WERI-Rb-1 (cell line): Measurements from ENCODE around the gene CASR.
A peak's percentile ranks its signal among the peaks of the same experiment; 100 is the strongest.

Experiments
- DNase-seq: peaks from one replicate; pipeline ENCODE4 v3.0.0-alpha.2; 2020
- H3K27ac ChIP-seq: fragments of 250-450 bp; sonication (Bioruptor Pico); 2 replicates; pipeline ENCODE4 v1.5.1; 2020; ENCODE audit warnings: mild to moderate bottlenecking, moderate library complexity
- H3K27me3 ChIP-seq: fragments of 250-450 bp; sonication (Bioruptor Pico); 2 replicates; pipeline ENCODE4 v1.5.1; 2021; ENCODE audit warnings: mild to moderate bottlenecking, low read depth, moderate library complexity; ENCODE audit not compliant: insufficient read depth, severe bottlenecking
- H3K36me3 ChIP-seq: fragments of 250-450 bp; sonication (Bioruptor Pico); 2 replicates; pipeline ENCODE4 v1.5.1; 2020; ENCODE audit warnings: mild to moderate bottlenecking, moderate library complexity
- H3K4me3 ChIP-seq: 2 replicates; pipeline ENCODE4 v1.5.1; 2011; ENCODE audit warnings: low read depth, mild to moderate bottlenecking, control low read depth, low read length
- H3K9me3 ChIP-seq: fragments of 250-450 bp; sonication (Bioruptor Pico); 2 replicates; pipeline ENCODE4 v1.5.1; 2021; ENCODE audit warnings: mild to moderate bottlenecking, moderate library complexity; ENCODE audit not compliant: severe bottlenecking
- TF ChIP-seq, protein P1 (sequence below): IDR thresholded peaks from 2 replicates; pipeline ENCODE4 v1.5.1; 2011; ENCODE audit warnings: low read depth, mild to moderate bottlenecking, control low read depth, inconsistent platforms, low read length

CASR gene

DNA sequence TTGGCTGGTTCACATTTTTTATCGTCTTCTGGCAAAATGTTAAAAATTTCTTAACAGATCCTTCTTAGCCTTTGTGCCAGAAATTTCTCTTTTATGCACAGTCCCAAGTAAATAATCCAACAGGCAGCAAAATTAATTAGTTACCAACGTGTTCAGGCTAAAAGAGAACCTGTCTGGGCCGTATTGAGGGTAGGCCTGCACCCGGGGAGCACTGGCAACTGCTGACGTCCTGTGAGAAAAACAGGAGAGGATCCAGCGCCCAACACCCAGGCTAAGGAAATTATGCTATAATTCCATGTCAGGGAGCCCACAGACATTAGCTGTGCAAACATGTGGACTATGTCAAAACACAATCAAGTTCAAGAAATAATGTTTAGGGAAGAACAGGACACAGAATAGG is 110.9 kb downstream of the CASR start:
- Histone ChIP-seq H3K27me3 (peaks cover 4% of the 10 kb centered on the region), H3K4me3 (no peak overlapping the region), H3K9me3 (no peaks in the 10 kb centered on the region), H3K36me3 (no peaks in the 10 kb centered on the region), H3K27ac (no peak overlapping the region)
- TF ChIP-seq, protein P1, sequence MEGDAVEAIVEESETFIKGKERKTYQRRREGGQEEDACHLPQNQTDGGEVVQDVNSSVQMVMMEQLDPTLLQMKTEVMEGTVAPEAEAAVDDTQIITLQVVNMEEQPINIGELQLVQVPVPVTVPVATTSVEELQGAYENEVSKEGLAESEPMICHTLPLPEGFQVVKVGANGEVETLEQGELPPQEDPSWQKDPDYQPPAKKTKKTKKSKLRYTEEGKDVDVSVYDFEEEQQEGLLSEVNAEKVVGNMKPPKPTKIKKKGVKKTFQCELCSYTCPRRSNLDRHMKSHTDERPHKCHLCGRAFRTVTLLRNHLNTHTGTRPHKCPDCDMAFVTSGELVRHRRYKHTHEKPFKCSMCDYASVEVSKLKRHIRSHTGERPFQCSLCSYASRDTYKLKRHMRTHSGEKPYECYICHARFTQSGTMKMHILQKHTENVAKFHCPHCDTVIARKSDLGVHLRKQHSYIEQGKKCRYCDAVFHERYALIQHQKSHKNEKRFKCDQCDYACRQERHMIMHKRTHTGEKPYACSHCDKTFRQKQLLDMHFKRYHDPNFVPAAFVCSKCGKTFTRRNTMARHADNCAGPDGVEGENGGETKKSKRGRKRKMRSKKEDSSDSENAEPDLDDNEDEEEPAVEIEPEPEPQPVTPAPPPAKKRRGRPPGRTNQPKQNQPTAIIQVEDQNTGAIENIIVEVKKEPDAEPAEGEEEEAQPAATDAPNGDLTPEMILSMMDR: no peak
- no peak for DNase-seq

DNA sequence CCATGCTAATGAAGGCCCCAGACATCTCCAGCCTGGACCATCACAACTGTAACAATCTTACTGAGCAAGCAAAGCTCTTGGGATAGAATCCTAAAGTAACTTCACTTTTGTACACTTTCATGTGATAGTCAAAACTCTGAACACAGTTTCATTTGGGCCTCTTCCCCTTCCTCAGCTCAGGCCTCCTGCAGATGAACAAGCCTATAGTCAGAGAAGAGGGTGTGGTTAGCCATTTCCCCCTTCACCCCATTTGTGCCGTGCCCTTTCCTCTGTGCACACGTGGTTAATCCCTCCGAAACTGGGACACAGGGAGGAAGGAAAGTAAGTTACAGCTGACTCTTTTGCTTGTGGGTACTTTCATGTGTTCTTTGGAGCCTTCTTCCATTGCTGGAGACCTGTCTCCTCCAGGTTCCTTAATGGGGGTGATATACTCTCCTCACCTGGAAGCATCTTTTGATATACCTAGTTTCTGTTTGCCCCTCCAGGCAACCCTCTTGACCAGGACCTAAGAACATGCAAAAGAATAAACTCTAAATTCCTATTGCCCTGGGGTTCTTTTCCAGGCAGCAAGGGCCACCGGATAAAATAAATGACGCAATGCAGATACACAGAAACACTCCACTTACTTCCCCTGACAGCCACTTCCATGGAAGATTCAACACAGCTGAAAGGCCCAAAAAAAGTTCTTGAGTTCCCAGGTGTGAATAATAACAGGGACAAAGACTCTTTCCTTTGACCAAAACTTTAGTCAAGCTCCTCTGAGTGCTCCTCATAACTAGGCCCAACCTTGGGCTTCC is 112.0 kb downstream of the CASR start:
- Histone ChIP-seq H3K27me3 (peaks cover 4% of the 10 kb centered on the region), H3K27ac (no peak overlapping the region), H3K9me3 (peaks cover 5% of the 10 kb centered on the region), H3K36me3 (no peaks in the 10 kb centered on the region), H3K4me3 (no peak overlapping the region)
- TF ChIP-seq, protein P1: no peak
- no peak for DNase-seq

DNA sequence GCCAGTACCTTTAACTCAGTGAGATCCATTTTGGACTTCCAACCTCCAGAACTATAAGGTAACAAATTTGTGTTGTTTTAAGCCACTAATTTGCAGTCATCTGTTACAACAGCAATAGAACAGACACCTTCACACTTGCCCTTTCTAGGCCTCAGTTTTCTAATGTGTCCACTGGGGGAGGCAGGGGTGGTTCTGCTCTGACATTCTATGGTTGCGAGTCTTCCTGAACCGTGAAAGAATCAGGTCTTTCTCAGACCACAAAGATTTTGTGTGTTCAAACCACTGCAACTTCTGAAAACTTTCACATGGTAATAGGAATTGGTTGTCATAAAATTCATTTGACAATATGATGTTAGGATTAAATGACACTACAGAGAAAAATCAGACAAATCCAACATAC is 114.8 kb downstream of the CASR start:
- Histone ChIP-seq H3K9me3 (peaks cover 5% of the 10 kb centered on the region), H3K4me3 (no peak overlapping the region), H3K27ac (no peak overlapping the region), H3K27me3 (peaks cover 4% of the 10 kb centered on the region), H3K36me3 (no peaks in the 10 kb centered on the region)
- TF ChIP-seq, protein P1: no peak
- no peak for DNase-seq

DNA sequence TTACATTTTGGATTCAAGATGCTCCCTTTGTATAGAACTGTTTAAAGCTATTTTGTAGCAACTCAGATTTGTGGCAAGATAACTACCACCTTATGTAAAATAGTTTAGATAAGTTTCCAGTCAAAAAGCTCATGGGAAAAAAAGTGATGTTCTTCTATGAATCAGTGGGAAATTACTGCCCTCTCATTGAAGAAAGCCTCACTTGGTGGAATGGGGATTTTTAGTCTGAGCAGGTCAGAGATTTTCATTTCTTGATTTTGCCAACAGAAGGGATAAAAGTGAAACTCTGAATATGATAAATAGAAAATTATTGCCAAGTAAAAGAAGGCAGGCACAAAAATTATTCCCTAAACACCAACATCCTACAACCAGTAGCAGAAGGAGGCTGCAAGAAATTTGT is 115.7 kb downstream of the CASR start:
- TF ChIP-seq, protein P1: no peak
- Histone ChIP-seq H3K4me3 (no peak overlapping the region), H3K27ac (no peak overlapping the region), H3K9me3 (peaks cover 5% of the 10 kb centered on the region), H3K36me3 (no peaks in the 10 kb centered on the region), H3K27me3 (peaks cover 4% of the 10 kb centered on the region)
- DNase-seq: no peak

DNA sequence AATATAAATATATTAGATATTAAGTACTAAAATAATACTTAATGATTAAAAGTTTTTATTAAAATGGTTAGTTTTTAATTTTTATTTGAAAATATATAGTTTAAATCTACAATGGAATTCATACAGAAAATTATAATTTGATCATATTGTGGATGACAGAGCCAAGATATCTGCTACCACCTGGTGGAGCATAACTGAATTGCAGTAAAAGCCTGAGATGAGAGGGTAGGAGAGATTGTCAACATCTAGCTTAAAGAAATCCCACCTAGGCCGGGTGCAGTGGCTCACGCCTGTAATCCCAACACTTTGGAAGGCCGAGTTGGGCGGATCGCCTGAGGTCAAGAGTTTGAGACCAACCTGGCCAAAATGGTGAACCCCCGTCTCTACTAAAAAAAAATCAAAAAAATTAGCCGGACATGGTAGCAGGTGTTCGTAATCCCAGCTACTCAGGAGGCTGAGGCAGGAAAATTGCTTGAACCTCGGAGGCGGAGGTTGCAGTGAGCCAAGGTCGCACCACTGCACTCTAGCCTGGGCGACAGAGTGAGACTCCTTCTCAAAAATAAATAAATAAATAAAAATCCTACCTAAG is 116.5 kb downstream of the CASR start:
- TF ChIP-seq, protein P1: peak; percentile 43; the same call in 1 of the 2 replicates
- Histone ChIP-seq H3K9me3 (peaks cover 5% of the 10 kb centered on the region), H3K27me3 (peaks cover 4% of the 10 kb centered on the region), H3K36me3 (no peaks in the 10 kb centered on the region), H3K27ac (no peak overlapping the region), H3K4me3 (no peak overlapping the region)
- peak; percentile 17 for DNase-seq

DNA sequence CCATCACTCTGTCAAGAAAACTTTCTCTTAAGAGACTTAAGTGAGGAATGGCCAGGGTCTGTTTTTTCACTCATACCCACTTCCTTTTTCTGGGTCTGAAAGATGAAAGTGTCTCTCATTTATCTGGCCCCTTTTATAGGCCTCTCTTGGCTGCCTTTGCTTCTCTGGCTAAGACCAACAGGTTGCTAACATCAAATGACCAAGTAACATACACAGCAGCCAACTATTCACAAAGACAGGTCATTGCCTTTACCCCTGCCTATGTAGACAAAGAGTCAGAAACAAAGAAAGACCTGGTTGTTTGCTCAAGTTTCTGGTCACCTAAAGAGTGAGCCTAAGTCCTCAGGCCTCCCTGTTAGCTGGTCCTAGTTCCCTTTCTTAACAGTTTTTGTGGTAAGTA is 117.6 kb downstream of the CASR start:
- DNase-seq: no peak
- Histone ChIP-seq H3K27me3 (no peaks in the 10 kb centered on the region), H3K36me3 (no peaks in the 10 kb centered on the region), H3K4me3 (no peak overlapping the region), H3K27ac (no peak overlapping the region), H3K9me3 (peaks cover 5% of the 10 kb centered on the region)
- TF ChIP-seq, protein P1: no peak
